ENCODE measurements around the gene UBE2QL1. TPM values are rescaled to one million over a fixed set of nuclear protein-coding genes. Genes with fewer than 3 reads are reported as not detected.
A peak's percentile ranks its signal among the peaks of the same experiment; 100 is the strongest.

UBE2QL1 gene
- total and polyA plus RNA-seq, 2 donors from 2014 or later: 0.31 to 4.8 TPM

GRCh38 chr5:6418679-6419276, 29.9 kb upstream of the UBE2QL1 start:
- DNase-seq: no peak
- no peaks in the 10 kb centered on the region for H3K27me3 ChIP-seq (ENCODE audit: control insufficient read depth, insufficient read depth, low read length)

GRCh38 chr5:6419340-6419852, 29.3 kb upstream of the UBE2QL1 start:
- no peak for TF ChIP-seq CTCF (IDR thresholded peaks at IDR 0.05; ENCODE audit: borderline replicate concordance, extremely low read depth, insufficient read depth)
- FAIRE-seq: no peak
- H3K4me3 ChIP-seq (ENCODE audit: low read length in 3 of 3): no peak overlapping the region
- H3K4me1 ChIP-seq (ENCODE audit: control insufficient read depth in 2 of 3, insufficient read depth in 2 of 3, low read depth in 1 of 3, low read length in 3 of 3): no peaks in the 10 kb centered on the region
- no peaks in the 10 kb centered on the region for H3K27me3 ChIP-seq (ENCODE audit: control insufficient read depth, insufficient read depth, low read length)
- no peaks in the 10 kb centered on the region for H3K9me3 ChIP-seq (ENCODE audit: control insufficient read depth in 2 of 3, insufficient read depth in 1 of 3, low read length in 3 of 3)
- H3K9ac ChIP-seq (ENCODE audit: low read length in 3 of 3): no peak overlapping the region
- no peaks in the 10 kb centered on the region for H3K36me3 ChIP-seq (ENCODE audit: control insufficient read depth in 2 of 3, insufficient read depth in 3 of 3, low read length in 3 of 3)
- DNase-seq: peak in 2 of 5 donors; percentile 19 to 35
- intact Hi-C loops (cut with DNase I): no loop called here
- no peak overlapping the region for H3K27ac ChIP-seq (ENCODE audit: low read depth in 2 of 2, low read length in 2 of 2)

More at GRCh38 chr5:6418679-6419276, 29.9 kb upstream of the UBE2QL1 start:
- Histone ChIP-seq H3K9ac (ENCODE audit: low read length in 3 of 3) (no peak overlapping the region), H3K27ac (ENCODE audit: low read depth in 2 of 2, low read length in 2 of 2) (no peak overlapping the region), H3K36me3 (ENCODE audit: control insufficient read depth in 2 of 3, insufficient read depth in 3 of 3, low read length in 3 of 3) (no peaks in the 10 kb centered on the region), H3K4me1 (ENCODE audit: control insufficient read depth in 2 of 3, insufficient read depth in 2 of 3, low read depth in 1 of 3, low read length in 3 of 3) (no peaks in the 10 kb centered on the region), H3K4me3 (ENCODE audit: low read length in 3 of 3) (no peak overlapping the region), H3K9me3 (ENCODE audit: control insufficient read depth in 2 of 3, insufficient read depth in 1 of 3, low read length in 3 of 3) (no peaks in the 10 kb centered on the region)
- no peak for TF ChIP-seq CTCF (IDR thresholded peaks at IDR 0.05; ENCODE audit: borderline replicate concordance, extremely low read depth, insufficient read depth)
- FAIRE-seq: no peak
- intact Hi-C loops (cut with DNase I): no loop called here

- Histone ChIP-seq H3K9ac (ENCODE audit: low read length in 3 of 3) (no peak overlapping the region), H3K4me3 (ENCODE audit: low read length in 3 of 3) (no peak overlapping the region), H3K36me3 (ENCODE audit: control insufficient read depth in 2 of 3, insufficient read depth in 3 of 3, low read length in 3 of 3) (no peaks in the 10 kb centered on the region), H3K27me3 (ENCODE audit: control insufficient read depth, insufficient read depth, low read length) (no peaks in the 10 kb centered on the region), H3K4me1 (ENCODE audit: control insufficient read depth in 2 of 3, insufficient read depth in 2 of 3, low read depth in 1 of 3, low read length in 3 of 3) (no peaks in the 10 kb centered on the region), H3K9me3 (ENCODE audit: control insufficient read depth in 2 of 3, insufficient read depth in 1 of 3, low read length in 3 of 3) (no peaks in the 10 kb centered on the region), H3K27ac (ENCODE audit: low read depth in 2 of 2, low read length in 2 of 2) (no peak overlapping the region)
- intact Hi-C loops (cut with DNase I): no loop called here
- FAIRE-seq (no peak), DNase-seq (no peak)
- TF ChIP-seq CTCF (IDR thresholded peaks at IDR 0.05; ENCODE audit: borderline replicate concordance, extremely low read depth, insufficient read depth): no peak
These were observed 25.1 kb upstream of the UBE2QL1 start for GRCh38 chr5:6423327-6424109.
